Stimulated activated CD4-positive, alpha-beta T cell treated with anti-CD3 and anti-CD28 coated beads, TNF-alpha, amount 100 ng/mL, for 24 hours (primary cell): ENCODE results near the gene RAMAC.
"Not testable (repeated sequence)": the region's sequence is repeated elsewhere in the genome, so short reads cannot be mapped to it uniquely, and the experiment has no call there.

Experiments
- DNase-seq, 3 experiments: peaks; one replicate each; pipeline ENCODE4 v3.0.0-alpha.2; 2020; ENCODE audit warnings: low read depth in 3 of 3

RAMAC gene

DNA sequence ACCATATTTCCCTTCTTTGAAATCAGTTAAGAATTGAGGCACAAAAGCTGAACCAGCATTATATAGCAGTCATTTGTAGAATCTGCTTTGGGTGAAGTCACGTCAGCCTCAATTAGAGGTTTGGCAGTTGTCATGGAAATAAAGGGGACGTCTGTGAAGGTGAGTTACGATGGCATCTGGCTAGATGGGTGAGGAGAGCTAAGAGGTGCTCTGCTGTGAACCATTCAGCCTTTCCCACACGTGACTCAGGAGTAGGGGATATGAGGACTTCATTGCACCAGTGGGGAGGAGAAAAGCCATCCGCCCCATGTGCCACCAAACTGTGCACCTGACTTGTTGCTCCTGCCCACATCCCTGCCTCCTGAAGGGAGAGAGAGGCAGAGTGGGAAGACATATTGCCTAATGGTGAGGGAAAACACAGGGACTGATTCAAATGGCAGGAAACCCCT lies 28.2 kb downstream of the RAMAC start:
- no peak for DNase-seq

DNA sequence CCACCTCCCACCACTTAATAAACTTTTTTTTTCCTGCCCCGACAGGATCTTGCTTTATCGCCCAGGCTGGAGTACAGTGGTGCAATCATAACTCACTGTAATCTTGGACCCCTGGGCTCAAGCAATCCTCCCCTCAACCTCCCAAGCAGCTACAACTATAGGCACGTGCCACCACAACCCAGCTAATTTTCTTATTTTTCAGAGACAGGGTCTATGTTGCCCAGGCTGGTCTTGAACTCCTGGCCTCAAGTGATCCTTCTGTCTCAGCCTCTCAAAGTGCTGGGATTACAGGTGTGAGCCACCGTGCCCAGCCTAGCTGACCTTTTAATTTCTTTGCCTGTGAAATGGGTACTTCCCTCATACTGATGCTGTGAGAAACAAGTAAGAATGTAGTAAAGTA lies 29.4 kb downstream of the RAMAC start:
- DNase-seq: no peak

DNA sequence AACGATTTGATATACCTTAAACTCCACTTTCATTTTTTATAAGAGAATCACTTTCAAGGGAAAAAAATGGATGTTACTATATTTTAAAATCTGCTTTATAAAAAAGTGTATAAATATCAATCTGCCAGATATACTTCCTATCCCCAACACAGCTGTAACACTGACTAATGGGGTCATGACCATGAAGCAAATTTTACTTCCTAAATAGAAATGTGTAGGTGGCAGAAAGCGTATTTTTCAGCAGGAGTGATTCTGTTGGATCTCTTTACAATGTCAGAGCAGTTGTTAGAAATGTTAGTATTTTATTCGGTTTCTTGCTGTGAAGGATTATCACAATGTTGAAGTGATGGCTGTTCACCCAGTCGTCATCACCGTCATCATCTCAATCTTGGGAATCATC lies 30.9 kb downstream of the RAMAC start:
- no peak for DNase-seq

GRCh38 chr15:83018436-83018835 lies 32.4 kb downstream of the RAMAC start:
- DNase-seq: no peak

DNA sequence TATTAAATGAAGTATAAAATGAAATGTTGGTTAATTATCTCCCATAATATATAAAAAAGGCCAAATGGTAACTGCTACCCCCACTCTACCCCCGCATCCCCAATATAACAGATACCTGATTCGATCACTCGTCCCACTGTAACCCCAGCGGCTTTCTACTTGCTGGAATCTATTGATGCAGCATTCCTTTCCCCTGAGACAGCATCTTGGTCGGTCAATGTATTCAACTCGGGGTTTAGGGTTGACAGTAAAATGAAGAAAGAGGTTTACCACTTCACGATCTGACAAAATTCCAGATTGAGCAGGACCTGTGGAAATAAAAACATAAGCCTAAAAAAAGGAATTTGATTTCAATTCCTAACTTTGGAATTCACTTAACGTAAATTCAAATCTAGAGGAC lies 44.0 kb downstream of the RAMAC start:
- DNase-seq: no peak

- DNase-seq: not testable (repeated sequence)
Measured at GRCh38 chr15:83031234-83031633, 45.2 kb downstream of the RAMAC start.

DNA sequence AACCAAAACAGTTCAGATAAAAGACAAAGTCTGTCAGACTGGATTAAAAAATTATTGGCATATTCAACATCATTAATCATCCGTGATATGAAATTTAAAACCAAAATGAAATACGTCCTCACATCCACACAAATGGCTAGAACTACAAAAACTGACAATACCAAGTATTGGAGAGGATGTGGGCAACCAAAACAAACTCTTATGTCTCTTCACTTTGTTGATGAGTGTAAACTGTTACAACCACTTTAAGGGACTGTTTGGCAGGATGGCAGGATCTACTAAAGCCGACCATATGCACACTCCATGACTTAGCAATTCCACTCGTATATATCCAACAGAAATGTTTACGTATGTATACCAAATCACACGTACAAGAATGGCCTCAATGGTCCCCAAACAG lies 50.2 kb downstream of the RAMAC start:
- DNase-seq: no peak

GRCh38 chr15:83039206-83039605 lies 53.2 kb downstream of the RAMAC start:
- DNase-seq: no peak
